MV-4-11 (cell line): ENCODE measurements around the gene RGS1.
A peak's percentile ranks its signal among the peaks of the same experiment; 100 is the strongest.

Source experiments
- DNase-seq: peaks from one replicate; lab custom pipeline; 2025; lab: John Stamatoyannopoulos, UW

The RGS1 gene

DNA sequence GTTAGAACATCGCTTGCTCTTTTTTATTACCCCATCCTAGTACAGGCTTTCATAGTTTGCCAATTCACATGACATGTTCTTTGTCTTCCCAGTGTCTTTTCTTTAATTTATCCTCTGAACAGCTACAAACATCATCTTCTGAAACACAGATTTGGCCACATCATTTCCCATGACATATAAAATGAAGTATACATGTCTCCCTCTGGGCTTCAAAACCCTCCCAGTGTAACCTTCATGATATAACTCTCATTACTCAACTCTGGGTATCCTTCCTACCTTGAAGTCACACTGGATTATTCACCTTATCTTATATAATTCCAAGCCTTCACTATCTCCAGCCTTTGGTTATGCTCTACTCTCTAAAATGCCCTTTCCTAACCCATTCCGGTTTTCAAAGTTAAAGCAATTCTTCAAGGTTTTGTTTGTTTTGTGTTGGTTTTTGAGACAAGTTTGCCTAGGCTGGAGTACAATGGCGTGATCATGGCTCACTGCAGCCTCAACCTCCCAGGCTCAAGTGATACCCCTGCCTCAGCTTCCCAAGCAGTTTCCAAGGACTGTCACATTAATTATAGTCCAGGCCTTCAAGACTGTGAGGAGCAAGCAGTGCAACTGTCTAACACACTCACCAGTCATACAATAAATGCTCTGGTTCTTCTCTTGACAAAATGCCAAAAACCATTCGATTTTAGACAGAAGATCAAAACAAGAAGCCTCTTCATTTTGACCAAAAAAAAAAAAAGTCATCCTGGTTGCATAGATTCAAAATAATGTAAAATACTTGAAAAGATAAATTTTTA lies 5.8 kb downstream of the RGS1 start:
- no peak for DNase-seq

DNA sequence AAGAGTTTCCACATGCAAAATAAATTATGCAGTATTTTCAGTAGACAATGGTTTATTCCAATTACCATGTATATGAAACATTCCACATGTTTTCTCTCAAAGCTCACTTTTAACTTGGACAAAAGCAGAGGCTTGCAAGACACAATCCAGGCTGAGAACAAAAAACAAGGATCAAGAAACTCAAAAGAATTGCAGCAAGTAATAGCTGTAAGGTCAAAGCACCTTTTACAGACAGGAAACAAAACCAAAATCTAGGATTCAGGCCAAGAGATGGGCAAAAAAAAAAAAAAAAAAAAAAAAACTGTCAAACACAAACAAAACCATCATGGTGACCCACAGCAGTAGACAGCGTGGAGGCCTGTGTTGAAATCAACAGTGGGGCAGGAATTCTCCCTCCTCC lies 9.3 kb downstream of the RGS1 start:
- DNase-seq: no peak

DNA sequence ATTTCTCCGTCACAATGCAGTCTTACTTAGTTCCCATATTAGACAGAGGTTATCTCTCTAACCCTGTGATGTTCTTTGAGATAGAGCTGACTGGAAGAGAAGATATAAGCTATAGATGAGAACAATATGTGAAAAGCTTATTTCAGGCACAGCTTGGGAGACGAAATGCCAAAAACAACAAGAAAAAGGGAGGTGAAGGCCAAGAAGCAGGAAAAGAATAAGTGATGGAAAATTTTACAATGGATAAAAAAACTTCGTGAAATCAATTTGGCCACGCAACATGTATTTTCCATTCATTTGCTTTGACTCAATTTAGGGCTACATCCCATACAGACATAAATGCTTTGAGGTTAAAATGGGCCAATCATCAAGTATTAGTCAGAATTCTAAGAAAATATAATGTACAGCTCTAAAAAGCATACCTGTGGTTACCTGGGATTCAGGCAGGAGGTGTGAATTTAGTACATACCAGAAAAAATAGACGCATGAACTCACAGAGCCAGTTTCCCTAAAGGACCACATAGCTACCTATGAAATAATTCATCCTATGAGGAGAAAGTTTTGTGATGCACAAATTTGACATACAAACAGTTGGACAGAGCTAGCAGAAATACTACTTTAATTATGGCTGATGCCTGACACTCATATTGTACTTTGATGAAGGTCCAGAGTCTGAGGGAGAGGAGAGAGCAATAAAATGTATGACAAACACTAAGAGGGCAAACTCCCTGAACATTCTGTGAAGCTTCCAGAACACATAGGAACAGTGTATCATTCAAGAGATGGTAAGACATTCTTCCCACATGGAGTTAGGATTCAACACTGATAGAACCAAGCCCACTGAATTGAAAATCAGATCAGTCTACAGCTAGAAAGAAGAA lies 12.1 kb downstream of the RGS1 start:
- no peak for DNase-seq

DNA sequence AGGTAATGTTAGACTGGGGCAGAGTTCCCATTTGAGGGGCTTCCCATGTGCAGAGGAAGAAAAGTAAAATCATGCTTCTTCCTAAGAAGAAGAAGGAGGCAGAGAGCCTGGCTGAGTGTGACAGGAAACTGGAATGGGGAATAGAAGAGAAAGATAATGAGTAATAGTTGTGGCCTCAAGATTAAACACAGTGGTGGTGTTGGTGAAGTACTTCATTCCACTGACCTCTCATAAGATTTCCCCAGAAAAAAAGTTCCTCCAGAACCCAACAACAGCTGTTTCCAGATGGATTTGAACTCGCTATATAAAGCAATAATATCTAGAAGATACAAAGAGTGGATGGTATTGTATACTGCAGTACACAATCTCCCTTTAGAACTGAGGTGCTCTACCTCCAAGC lies 13.0 kb downstream of the RGS1 start:
- DNase-seq: no peak

DNA sequence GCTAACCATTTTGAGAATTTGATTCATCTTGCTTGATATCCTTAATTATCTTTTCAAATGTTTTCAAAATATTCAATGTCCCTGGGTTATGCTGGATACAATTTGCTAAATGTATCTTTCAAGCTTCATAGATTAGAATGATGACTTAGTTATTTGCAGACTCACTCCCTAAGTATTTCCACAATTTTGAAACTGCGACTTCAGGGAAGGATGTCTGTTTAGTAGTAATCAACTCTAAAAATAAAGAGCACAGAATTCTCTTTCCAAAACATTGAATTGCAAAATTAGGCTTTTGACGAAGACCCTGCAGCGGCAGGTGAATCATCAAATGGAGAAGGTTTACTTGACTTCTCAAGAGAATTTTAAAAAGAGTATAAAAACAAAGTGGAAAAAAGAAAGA lies 14.2 kb downstream of the RGS1 start:
- no peak for DNase-seq

DNA sequence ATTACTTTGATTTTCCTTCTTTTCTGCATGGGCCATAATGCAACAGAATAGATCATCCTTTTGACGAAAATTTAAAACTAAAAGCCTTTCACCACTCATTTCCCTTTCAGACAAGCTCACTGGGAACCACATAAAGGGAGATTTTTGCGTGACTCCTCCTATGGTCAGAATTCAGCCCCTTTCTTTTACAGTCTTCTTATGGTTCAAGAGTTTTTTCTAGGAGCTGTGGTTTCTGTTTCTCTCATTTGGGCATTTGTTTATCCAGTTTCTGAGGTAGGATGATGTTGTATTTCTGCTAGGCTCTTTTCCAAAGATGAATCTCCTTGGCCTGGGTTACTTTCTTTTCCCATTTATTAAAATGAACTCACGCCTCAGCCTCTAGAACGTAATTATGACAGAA lies 16.9 kb downstream of the RGS1 start:
- no peak for DNase-seq

DNA sequence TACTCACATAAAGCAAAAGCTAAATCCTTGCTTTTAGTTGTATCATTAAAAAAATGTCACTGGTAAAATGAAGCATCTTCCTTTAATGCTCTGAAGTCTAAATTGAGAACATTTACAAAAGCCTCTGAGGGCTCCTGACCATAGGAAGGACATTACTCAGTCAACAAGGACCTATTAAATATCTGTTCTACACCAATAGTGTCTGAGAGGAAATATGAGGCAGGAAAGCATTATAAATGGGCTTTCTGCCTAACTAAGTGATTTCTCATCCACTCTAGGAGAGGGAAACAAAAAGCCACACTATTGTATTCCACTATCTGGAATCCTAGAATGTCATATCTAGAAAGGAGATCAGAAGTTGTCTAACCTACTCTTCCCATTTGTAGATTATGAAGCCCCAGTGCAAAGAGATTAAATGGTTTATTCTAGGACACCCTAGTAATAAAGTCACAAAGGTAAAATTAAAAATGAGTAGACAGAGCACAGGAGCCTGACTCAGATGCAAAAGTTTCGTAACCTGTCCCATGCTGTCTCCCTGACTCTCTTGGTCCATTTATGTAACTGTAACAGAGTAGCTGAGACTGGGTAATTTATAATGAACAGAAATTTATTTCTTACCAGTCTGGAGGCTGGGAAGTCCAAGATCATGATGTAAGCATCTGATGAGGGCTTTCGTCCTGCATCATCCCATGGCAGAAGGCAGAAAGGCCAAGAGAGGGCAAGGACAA lies 17.6 kb downstream of the RGS1 start:
- DNase-seq: no peak

DNA sequence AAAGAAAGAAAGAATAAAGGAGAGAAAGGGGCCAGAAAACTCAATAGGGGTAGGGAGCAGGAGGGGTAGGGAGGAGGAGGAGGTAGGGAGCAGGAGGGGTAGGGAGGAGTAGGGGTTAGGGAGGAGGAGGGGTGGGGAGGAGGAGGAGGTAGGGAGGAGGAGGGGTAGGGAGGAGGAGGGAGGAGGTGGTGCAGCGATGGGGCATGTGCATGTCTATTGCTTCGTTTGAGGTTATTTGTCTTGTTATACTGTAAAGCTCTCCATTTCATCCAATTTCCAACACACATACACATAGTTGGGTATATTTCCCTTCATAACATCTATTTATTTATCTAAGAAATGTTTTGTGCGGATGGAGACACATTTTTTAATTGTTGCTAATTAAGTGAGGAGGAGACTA lies 19.7 kb downstream of the RGS1 start:
- no peak for DNase-seq

DNA sequence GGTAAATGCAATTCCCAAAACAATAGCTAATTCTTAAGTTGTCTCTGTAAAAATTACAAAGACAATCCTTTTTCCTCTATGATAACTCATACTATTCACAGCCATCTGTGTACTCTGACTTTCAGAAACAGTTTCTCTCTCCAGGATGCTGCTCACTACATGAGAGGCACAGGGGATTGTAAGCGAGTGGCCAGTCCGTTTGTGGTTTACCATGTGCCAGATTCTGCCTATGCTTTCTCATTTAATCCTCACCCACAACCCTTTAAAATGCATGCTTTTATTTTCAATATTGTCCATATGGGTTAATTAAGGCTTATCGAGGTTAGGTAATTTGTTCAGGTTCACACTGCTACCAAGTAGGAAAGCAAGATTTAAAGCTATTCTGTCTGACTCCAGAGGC lies 23.0 kb downstream of the RGS1 start:
- no peak for DNase-seq

DNA sequence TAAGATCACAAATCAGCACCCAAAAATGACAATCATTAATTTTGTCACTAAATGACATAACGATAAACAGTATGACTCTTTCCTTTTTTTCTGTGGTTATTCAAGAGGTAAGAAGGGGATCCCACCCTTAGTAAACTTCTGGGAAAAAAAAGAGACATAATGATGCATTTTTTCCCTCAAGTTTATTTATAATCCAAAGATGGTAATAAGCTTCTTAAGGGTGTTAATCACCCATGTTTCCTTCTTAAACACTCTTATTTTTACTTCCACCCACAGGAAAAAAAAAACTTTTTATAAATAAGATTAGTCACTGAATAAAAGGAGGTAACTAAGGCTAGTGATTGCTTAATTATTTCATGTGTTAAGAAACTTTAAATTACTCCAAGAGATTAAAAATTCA lies 24.7 kb downstream of the RGS1 start:
- no peak for DNase-seq

DNA sequence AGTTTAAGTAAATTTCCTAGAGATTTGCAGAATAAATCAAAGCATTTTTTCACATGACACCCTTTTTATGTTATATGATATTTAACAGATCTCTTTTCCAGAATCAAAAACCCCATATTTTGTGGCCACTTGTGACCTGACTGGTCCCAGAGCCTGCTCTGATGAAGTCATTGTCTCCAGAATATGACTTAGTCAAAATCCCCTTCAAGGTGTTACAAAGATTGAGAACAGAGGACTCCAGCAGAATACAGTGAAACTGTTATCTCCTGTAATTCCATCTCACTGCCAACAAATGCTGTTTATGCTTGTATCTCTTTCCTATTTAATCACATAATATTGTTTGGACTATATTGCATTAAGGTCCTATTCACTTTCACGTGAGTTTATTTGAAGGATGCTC lies 25.6 kb downstream of the RGS1 start:
- DNase-seq: no peak

DNA sequence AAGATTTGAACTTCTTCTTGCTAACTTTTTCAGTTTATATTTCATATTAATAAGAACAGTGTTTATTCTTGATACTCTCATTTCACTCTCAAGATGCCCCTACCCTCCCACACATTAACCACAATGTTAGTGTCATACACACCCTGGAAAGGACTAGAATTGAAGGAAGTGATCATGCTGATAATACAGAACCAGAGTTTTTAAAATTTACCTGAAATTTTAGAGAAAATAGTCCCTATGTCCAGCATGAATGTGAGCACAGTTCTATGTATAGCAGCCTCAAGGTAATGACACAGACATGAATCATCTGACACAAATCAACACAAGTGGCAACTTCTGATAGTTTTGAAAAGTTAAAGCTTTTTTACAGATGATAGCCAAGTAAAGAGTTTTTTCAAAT lies 26.0 kb downstream of the RGS1 start:
- DNase-seq: no peak

DNA sequence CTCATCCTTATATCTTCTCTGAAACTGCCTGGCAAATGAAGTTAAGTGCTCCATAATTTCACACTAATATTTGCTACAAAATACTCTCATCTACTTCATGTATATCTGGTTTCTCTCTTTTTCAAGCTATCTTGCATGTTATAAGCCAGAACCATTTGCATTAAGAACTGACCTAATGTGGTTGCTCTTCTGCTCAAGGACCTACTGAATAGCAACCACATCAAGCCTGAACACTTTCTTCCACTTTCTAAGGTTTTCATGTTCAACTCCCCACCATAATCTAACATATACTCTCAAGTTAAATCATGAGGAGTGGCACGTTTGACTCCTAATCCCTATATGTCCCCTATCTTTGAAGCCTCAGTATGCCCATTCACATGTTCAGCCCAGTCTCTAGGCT lies 27.2 kb downstream of the RGS1 start:
- no peak for DNase-seq

DNA sequence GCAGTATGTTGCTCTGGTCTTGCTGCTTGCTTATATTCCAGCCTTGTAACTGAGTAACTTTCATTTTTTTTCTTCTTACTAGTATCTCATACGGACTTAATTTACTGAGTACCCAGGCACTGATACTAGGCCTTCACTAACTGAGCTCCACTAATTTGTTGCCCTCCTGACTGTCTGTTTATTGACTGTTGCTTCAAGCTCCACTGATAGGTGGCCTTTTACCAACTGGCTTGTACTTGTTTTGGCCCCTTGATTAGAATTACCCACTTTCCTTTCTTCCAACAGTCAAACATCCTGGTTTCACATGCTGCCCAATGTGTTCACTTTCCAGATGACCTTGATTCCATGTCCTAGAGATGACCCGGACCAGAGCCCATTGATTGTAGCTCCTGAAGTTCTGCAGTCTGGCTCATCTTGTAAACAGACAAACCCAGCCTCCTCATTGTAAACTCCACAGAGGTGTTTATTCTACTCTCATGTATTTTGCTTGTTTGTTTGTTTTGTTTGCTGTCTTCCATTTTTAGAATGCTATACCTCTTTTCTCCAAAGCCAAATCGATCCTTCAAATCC lies 27.7 kb downstream of the RGS1 start:
- no peak for DNase-seq

DNA sequence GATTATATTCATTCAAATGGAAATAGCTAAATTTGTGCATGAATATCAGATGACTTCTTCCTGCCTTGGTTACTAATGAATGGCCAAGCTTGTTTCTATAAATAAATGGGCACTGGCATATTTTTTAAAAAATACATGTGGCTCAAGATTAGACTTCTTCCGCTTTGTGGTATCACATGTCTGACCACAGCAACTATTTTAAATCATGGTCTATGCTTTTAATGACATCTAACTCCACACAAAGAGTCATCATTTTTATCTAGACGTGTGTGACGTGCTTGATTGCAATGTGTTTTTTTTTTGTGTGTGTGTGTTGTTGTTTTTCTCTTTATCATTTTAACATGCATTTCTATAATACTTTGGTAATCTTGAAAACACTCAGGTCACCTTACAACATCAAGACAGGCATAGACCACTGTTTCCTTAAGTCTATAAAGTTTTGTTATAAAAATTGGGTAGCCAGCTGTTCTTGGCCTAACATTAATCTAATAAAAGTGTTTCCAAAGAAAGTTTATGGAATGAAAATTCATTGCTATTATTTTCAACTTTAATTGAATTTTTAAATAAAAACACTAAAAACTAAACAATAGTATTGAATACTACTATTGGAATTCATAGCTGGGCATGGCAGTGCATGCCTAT lies 29.5 kb downstream of the RGS1 start:
- peak; percentile 95 for DNase-seq

DNA sequence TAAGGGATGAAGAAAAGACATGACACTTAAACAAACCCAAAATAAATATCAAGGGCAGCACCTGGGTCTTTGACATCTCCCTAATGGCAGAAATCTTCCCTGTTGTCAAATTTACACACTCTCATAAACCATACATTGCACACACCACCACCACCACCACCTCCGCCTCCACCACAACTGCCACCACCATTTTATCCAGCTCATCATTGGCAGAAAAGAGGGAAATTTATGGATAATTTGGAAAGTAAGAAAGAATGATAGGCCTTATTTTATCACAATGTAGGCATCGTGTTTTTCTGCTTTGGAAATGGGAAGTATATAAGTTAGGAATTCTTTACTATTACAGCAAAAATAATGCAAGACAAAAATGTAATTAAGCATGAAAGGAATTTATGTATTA lies 33.1 kb downstream of the RGS1 start:
- DNase-seq: no peak

DNA sequence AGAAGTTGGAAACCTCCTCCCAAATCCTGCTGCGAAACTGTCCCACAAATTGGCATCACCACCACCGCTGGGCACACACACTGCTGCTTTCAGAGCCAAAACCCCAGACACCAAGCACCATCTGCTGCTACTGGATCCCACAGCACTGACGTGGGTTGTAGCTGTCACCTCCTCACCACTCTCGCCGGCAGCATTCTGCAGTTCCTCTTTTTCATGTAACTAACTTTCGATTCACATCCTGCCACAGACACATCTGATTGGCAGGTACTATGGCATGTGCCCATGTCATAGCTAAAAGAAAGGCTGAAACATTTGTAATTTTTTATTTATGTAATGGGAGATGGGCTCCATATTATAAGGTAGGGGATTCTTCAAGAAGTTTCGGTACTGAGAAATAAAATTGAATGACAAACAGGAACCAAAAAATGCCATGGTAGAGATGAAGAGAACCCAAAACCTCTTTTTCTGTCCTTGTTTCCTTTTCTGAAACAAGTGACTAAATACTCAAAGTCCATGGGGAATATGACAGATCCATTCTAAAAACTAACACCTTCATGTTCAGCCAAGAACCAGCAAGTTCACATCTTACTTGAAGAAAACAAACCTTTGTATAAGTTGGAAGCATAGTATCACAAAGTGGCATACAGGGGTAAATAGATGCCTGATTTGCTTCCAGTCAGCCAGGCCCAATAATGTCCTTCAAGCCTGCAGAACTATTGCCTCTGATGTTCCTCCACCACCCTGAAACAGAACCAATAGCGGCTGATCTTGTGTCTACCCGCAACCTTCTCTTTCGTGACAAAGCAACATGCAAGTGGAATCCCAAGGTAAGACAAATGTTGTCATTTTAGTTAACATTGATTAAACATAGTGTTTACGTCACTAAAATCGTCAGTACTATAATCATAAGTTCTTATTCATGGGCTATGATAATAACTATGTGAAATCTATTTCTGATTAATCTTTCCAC lies 33.8 kb downstream of the RGS1 start:
- peak; percentile 96 for DNase-seq

DNA sequence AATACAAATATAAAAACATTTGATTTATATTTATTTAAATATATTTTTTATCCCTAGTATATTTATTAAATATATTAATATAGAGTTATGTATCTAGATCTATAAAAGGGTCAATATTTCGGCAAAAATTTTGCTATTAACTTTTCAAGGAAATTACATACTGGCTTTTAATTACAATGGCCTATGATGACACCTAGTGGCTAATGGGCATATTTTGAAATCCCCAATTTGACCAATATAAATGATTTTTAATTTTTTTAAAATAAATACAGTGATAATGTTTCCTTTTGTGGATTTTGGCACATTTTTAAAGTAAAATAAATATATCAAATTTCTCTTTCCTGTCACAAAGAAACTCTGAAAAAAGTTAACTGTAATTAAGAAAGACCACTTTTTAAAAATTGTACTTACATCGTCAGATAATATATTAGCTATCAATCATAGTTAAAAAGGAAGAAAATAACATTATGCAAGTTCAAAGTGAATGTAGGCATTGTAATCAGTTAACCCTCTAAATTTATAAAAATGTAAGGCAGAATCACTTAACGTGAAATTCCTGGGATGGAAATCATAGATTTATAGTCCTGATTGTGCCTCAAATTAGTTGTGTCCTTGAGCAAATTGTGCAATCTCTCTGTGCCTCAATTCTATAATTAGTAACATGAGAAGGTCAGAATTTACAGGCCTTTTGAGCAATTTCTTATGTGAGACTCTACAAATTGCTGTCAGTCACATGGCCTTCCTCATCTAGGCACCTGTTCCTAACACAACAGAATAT lies 34.7 kb downstream of the RGS1 start:
- DNase-seq: no peak

DNA sequence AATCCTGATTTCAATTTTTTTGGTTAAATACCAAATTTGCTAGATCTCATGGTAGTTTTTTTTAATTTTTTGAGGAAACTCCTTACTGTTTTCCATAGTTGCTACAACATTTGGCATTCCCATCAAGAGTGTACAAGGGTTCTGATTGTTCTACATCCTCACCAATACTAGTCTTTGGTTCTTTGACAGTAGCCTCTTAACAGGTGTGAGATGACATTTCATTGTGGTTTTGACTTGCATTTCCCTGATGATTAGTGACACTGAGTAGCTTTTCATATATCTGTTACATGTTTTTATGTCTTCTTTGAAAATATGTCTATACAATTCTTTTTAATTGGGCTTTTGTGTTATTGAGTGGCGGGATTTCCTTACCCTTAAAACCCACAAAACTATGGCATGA lies 39.5 kb downstream of the RGS1 start:
- DNase-seq: no peak

DNA sequence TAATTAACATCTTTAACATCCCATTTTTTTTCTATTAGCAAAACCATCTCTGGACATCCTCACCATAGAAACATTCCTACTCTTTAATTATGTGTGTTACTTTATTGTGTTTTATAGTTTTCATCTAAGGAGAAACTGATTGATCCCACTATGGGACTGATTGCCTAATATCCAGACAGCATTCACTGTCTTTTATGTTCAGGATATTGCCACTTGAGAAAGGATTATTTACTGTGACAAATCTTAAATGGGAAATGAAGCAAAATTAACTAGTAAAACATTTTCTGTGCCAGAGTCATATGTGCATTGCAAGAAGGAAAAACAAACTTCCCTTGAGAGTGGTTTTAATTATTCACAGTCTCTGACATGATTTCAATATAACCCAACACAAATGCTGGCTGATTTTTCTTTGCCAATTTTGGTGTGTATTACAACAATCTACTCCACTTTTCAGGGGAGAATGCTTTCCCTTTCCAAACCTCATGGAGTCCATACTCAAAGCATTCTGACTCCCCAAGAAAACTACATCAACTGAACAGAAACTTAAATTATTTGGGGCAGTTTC lies 44.6 kb downstream of the RGS1 start:
- DNase-seq: no peak
